Skin epidermis (tissue), 12 donors: ENCODE results near the gene BICRA.
"Not testable (repeated sequence)": the region's sequence is repeated elsewhere in the genome, so short reads cannot be mapped to it uniquely, and the experiment has no call there.

Experiments
- H3K27ac ChIP-seq, 21 experiments: fragments of 200-600 bp; sonication (generic) in 11 of 21; one replicate each; pipeline ENCODE4 v1.5.0; 2020; ENCODE audit warnings: mild to moderate bottlenecking in 3 of 21, inconsistent platforms in 2 of 21, moderate library complexity in 2 of 21
- H3K4me3 ChIP-seq, 7 experiments: fragments of 200-600 bp; sonication (generic) in 2 of 7; one replicate each; pipeline ENCODE4 v1.5.0; 2020; ENCODE audit warnings: inconsistent platforms in 2 of 7, mild to moderate bottlenecking in 2 of 7, moderate library complexity in 1 of 7

Gene BICRA

DNA sequence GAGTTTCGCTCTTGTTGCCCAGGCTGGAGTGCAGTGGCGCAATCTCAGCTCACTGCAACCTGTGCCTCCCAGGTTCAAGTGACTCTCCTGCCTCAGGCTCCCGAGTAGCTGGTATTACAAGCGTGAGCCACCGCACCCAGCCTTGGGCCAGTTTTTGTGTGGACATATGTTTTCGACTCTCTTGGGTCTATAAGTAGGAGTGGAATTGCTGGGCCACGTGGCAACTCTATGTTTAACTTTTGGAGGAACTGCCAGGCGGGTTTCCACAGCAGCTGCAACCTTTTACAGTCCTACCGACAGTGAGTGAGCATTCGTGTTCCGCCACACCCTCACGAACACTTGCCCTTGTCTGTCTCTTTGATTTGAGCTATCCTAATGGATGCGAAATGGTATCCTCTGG is 44.9 kb downstream of the BICRA start:
- Histone ChIP-seq H3K4me3 (no peak overlapping the region), H3K27ac (no peak overlapping the region)

DNA sequence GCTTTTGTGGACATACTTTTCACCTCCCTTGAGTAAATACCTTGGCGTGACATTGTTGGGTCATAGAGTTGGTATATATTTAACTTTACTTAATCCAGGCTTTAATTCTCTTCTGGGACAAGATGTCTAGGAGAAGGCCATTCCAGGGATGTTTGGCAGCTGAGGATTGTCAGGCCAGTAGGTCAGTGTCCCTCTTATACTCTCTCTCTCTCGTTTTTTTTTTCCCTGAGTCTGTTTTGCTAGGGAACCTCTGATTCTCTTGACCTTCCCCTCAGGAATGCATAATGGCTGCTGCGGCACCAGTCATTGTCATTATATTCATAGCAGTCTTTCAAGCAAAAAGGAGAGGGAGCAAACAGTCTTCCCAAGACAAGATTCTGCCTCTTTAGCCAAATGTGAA is 48.8 kb downstream of the BICRA start:
- no peak overlapping the region for H3K27ac ChIP-seq
- H3K4me3 ChIP-seq = no peak overlapping the region

- Histone ChIP-seq H3K27ac (no peak overlapping the region), H3K4me3 (no peak overlapping the region)
These were observed 49.8 kb downstream of the BICRA start for GRCh38 chr19:47658431-47659348.

GRCh38 chr19:47660435-47660832 is 51.5 kb downstream of the BICRA start:
- no peak overlapping the region for H3K27ac ChIP-seq
- H3K4me3 ChIP-seq = no peak overlapping the region

DNA sequence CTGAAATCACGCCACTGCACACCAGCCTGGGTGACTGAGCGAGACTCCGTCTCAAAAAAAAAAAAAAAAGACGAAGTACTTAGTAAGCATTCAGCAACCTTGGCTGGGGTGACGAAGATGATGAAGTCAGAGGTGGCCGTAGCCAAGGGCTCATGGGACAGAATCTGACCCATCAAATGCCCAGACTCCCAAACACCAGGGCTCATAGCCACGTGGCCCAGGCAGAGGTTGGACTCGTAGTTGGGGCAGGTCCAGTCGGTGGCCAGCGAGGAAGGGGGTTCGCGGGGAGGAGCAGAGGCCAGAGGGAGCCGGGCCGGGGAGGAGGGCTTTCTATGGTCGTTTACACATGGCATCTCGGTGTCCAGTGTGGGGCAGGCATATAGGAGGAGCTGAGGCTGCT is 52.2 kb downstream of the BICRA start:
- Histone ChIP-seq H3K27ac (peak overlapping the region in 4 of 21 experiments; percentile 52 to 76 (median 60)), H3K4me3 (no peak overlapping the region)

DNA sequence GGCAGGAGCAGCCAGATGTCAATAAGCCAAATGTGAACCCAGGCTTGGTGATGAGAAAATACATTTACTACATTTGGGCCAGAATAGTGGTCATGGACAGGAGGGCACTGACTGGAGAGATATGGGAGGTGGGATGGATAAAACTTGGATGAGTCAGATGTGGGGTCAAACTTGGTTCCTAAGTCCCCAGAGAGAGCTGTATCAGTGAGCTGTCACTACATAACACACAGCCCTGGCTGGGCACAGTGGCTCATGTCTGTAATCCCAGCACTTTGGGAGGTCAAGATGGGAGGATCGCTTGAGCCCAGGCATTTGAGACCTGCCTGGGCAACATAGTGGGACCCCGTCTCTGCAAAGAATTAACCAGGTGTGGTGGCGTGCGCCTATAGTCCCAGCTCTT is 52.7 kb downstream of the BICRA start:
- H3K4me3 ChIP-seq = no peak overlapping the region
- H3K27ac ChIP-seq = peak overlapping the region in 4 of 21 experiments; percentile 52 to 76 (median 60)

DNA sequence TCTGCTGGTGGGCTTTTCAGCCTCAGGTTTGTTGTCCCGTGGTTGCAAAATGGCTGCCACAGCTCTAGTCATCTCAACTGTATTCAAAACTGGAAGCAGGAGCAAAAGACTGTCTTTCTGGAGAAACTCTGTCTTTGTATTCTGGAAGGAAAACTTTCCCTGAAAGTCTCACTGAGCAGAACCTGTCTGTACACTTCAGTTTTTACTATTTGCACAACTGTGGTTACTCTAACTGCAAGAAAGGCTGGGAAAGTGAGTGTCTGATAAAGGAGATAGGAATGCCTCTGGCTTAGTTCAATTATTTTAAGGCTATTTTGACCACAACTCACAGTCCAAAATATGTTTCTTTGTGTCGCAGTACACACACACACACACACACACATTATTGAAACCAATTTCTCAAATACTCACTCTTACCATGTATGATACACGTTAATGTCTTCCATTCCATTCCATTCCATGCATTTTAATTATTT is 54.5 kb downstream of the BICRA start:
- peak overlapping the region in 19 of 21 experiments; percentile 20 to 85 (median 73) for H3K27ac ChIP-seq
- H3K4me3 ChIP-seq = no peak overlapping the region

DNA sequence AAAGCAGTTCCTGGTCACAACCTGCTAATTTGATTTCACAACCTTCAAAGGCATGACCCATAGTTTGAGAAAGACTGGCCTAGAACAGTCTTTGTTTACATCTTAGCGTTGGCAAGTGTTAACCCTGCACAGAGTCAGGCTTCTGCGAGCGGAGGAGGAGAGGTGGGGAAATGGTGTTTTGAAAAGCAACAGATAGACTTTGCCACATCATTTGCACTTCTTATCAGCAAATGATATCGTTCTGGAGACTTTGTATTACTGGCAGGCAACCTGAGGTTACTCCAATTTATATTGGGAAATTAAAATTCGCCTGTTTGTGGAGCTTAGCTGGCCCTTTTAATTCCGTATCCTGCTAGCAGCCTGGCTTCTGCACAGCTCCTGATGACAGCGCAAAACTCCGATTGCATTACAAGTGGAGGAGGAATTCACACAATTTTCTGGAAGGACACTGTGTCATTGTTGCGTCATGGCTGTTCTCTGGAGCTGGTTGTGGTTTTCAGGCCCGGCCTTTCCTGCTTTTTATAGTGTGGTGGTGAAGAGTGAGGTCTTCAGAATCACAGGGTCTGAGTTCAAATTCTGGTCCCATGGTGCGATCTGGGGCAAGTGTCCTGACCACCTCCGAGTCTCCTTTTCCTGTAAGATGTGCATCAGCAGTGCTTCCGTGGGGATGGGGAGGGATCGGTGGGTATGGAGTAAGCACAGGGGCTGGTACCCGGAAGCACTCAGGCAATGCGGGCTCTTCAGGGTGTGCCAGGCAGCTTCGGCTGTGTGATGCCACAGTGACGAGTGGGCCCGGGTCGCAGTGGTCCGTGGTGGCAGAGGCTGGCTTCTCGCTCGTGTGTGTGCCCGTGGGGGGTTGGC is 55.2 kb downstream of the BICRA start:
- H3K27ac ChIP-seq = peak overlapping the region in 20 of 21 experiments; percentile 32 to 88 (median 75)
- no peak overlapping the region for H3K4me3 ChIP-seq

DNA sequence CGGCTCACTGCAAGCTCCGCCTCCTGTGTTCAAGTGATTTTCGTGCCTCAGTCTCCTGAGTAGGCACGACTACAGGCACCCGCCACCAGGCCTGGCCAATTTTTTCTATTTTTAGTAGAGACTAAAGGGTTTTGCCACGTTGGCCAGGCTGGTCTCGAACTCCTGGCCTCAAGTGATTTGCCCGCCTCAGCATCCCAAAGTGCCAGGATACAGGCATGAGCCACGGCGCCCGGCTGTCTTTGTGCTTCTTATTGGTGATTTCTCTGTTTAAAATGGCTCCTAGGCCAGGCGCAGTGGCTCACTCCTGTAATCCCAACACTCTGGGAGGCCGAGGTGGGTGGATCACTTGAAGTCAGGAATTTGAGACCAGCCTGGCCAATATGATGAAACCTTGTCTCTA is 59.6 kb downstream of the BICRA start:
- H3K27ac ChIP-seq = not testable (repeated sequence)

GRCh38 chr19:47670736-47671135 is 61.8 kb downstream of the BICRA start:
- H3K27ac ChIP-seq = no peak overlapping the region
- H3K4me3 ChIP-seq = no peak overlapping the region

More for the DNA sequence above, 59.6 kb downstream of the BICRA start:
- H3K4me3 ChIP-seq = not testable (repeated sequence)

DNA sequence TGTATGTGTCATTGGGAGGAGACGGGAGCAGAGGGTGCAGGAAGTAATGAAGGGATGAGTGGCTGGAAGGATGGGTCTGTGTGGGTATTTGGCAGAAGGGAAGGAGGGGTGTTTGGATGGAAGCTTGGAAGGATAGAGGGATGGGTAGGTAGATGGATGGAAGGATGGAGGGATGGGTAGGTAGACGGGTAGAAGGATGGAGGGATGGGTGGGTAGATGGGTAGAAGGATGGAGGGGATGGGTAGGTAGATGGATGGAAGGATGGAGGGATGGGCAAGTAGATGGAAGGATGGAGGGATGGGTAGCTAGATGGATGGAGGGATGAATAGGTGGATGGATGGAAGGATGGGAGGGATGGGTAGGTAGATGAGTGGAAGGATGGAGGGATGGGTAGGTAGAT is 62.6 kb downstream of the BICRA start:
- no peak overlapping the region for H3K27ac ChIP-seq

DNA sequence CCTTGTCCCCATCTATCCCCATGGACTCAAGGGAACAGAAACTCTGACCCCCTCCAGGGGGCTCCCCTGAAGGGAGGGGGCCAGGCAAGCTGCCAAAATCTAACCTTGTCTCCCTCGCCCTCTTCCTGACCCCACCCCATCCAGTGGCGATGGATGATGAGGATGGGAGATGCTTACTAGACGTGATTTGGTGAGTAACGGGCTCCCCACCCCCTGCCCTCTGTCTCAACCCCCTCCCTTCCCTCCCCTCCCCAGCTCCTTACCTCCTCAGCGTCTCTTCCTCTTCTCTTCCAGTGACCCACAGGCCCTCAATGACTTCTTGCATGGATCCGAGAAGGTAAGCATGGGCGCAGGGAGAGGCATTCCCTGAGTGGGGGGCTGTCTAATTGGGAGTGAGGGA is 64.5 kb downstream of the BICRA start:
- Histone ChIP-seq H3K27ac (no peak overlapping the region), H3K4me3 (no peak overlapping the region)

More for the DNA sequence above, 62.6 kb downstream of the BICRA start:
- H3K4me3 ChIP-seq = no peak overlapping the region

- no peak overlapping the region for H3K27ac ChIP-seq
- no peak overlapping the region for H3K4me3 ChIP-seq
These were observed 65.6 kb downstream of the BICRA start for GRCh38 chr19:47674548-47674947.

GRCh38 chr19:47675271-47675670 is 66.3 kb downstream of the BICRA start:
- H3K27ac ChIP-seq = no peak overlapping the region

GRCh38 chr19:47675859-47676258 is 66.9 kb downstream of the BICRA start:
- H3K27ac ChIP-seq = no peak overlapping the region
- H3K4me3 ChIP-seq = no peak overlapping the region

More at GRCh38 chr19:47675271-47675670, 66.3 kb downstream of the BICRA start:
- H3K4me3 ChIP-seq = no peak overlapping the region

DNA sequence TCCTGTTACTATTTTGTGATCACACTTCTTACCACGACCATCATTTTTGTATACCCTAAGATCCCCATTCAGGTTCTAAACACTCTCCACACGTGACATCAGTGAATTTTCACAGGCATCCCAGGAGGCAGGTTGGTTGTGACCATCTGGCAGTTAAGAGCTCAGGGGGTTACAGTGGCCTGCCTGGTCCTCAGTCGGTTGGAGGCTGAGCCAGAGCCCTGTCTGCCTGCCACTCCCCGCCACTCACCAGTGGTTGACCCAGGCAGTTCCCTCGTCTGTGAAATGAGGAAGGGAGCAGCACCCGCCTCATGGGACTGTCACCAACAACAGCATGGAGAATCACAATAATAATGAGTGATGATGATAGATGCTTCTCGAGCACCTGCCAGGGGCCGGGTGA is 67.9 kb downstream of the BICRA start:
- Histone ChIP-seq H3K27ac (no peak overlapping the region), H3K4me3 (no peak overlapping the region)

GRCh38 chr19:47679251-47679900 is 70.4 kb downstream of the BICRA start:
- no peak overlapping the region for H3K27ac ChIP-seq

DNA sequence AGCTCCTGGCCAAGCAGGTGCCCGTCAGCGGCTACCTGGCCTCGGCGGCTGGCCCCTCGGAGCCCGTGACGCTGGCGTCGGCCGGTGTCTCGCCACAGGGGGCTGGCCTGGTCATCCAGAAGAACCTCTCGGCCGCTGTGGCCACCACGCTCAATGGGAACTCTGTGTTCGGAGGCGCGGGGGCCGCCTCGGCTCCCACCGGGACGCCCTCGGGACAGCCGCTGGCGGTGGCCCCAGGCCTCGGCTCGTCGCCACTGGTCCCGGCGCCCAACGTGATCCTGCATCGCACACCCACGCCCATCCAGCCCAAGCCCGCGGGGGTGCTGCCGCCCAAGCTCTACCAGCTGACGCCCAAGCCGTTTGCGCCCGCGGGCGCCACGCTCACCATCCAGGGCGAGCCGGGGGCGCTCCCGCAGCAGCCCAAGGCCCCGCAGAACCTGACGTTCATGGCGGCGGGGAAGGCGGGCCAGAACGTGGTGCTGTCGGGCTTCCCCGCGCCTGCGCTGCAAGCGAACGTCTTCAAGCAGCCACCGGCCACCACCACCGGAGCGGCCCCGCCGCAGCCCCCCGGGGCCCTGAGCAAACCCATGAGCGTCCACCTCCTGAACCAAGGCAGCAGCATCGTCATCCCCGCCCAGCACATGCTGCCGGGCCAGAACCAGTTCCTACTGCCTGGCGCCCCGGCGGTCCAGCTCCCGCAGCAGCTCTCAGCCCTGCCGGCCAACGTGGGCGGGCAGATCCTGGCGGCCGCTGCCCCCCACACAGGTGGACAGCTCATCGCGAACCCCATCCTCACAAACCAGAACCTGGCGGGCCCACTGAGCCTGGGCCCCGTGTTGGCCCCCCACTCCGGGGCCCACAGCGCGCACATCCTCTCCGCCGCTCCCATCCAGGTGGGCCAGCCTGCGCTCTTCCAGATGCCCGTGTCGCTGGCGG is 71.3 kb downstream of the BICRA start:
- H3K27ac ChIP-seq = no peak overlapping the region
- H3K4me3 ChIP-seq = no peak overlapping the region

More at GRCh38 chr19:47679251-47679900, 70.4 kb downstream of the BICRA start:
- H3K4me3 ChIP-seq = no peak overlapping the region

DNA sequence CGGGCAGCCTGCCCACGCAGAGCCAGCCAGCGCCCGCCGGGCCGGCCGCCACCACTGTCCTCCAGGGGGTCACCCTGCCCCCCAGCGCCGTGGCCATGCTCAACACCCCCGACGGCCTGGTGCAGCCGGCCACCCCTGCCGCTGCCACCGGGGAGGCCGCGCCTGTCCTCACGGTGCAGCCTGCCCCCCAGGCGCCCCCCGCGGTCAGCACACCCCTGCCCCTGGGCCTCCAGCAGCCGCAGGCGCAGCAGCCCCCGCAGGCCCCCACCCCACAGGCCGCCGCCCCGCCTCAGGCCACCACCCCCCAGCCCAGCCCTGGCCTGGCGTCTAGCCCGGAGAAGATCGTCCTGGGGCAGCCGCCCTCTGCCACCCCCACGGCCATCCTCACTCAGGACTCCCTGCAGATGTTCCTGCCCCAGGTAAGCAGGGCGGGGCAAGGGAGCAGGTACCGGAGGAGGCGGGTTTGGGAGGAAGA is 72.0 kb downstream of the BICRA start:
- H3K27ac ChIP-seq = no peak overlapping the region
- H3K4me3 ChIP-seq = no peak overlapping the region
